Endodermal cell (in vitro differentiated cells): ENCODE results near the gene TBC1D2B. TPM values are rescaled to one million over a fixed set of nuclear protein-coding genes. Genes with fewer than 3 reads are reported as not detected.

Experiments used
- DNase-seq: peaks from one replicate; pipeline ENCODE4 v3.0.0-alpha.2; 2017
- H3K27ac ChIP-seq: 2 replicates; pipeline ENCODE4 v1.5.1; 2013; ENCODE audit warnings: mild to moderate bottlenecking, low read depth, low read length, moderate library complexity
- H3K27me3 ChIP-seq: 2 replicates; pipeline ENCODE4 v1.6.1; 2013; ENCODE audit warnings: mild to moderate bottlenecking, low read length, moderate library complexity; ENCODE audit not compliant: insufficient read depth, control insufficient read depth, poor library complexity, severe bottlenecking
- H3K36me3 ChIP-seq: 2 replicates; pipeline ENCODE4 v1.7.0; 2013; ENCODE audit warnings: mild to moderate bottlenecking, low read length, moderate library complexity; ENCODE audit not compliant: control insufficient read depth, insufficient read depth
- H3K4me1 ChIP-seq: one replicate; pipeline ENCODE4 v1.7.0; 2013; ENCODE audit warnings: low read length; ENCODE audit not compliant: control insufficient read depth, insufficient read depth
- H3K4me3 ChIP-seq: 2 replicates; pipeline ENCODE4 v1.5.1; 2013; ENCODE audit warnings: mild to moderate bottlenecking, low read length, moderate library complexity
- H3K9ac ChIP-seq: 2 replicates; pipeline ENCODE4 v1.6.1; 2013; ENCODE audit warnings: mild to moderate bottlenecking, low read length, moderate library complexity; ENCODE audit not compliant: poor library complexity, severe bottlenecking; ENCODE audit errors: extremely low read depth
- H3K9me3 ChIP-seq: 2 replicates; pipeline ENCODE4 v1.6.1; 2013; ENCODE audit warnings: mild to moderate bottlenecking, low read length, moderate library complexity; ENCODE audit not compliant: control insufficient read depth
- H3K27ac Mint-ChIP-seq: 2 replicates; pipeline ENCODE4 v1.8.0; 2020; ENCODE audit warnings: mixed read lengths
- H3K27me3 Mint-ChIP-seq: 2 replicates; pipeline ENCODE4 v1.8.0; 2021; ENCODE audit warnings: mild to moderate bottlenecking, mixed read lengths; ENCODE audit not compliant: insufficient read depth
- H3K36me3 Mint-ChIP-seq: 2 replicates; pipeline ENCODE4 v1.8.0; 2020; ENCODE audit warnings: low read depth, mixed read lengths
- H3K4me1 Mint-ChIP-seq: 2 replicates; pipeline ENCODE4 v1.8.0; 2020; ENCODE audit warnings: mixed read lengths
- H3K4me3 Mint-ChIP-seq: 2 replicates; pipeline ENCODE4 v1.8.0; 2020; ENCODE audit warnings: mild to moderate bottlenecking, moderate library complexity, mixed read lengths
- H3K9me3 Mint-ChIP-seq: 2 replicates; pipeline ENCODE4 v1.8.0; 2020; ENCODE audit warnings: mild to moderate bottlenecking, mixed read lengths
- WGBS, 2 experiments: methylation state at CpG; one replicate each; pipeline versions ENCODE4 v1.1.5 to v1.1.7; 2013; ENCODE audit warnings: missing lambda C conversion rate in 2 of 2, mixed read lengths in 1 of 2; ENCODE audit not compliant: insufficient coverage in 1 of 2, insufficient read length in 1 of 2; 5-methylcytosine and 5-hydroxymethylcytosine counted together
- total RNA-seq, 2 donors: library from RNA; stranded (reverse); fragmentation: NEBNext Ultra II Directional in 1 of 2; extraction: Animal tissue kit (Norgen Biotek cat#: 25700) in 1 of 2; gene quantifications; 2 replicates in 1 of 2; 3 replicates in 1 of 2; pipeline ENCODE4 v1.2.1, GENCODE V29; 2021
- TF ChIP-seq, protein P1 (sequence below): fragments of 200-600 bp; sonication (generic); conservative IDR thresholded peaks from 2 replicates; pipeline ENCODE4 v1.5.0; 2021; ENCODE audit warnings: antibody characterized with exemption, mild to moderate bottlenecking

Gene TBC1D2B
- total RNA-seq, 2 donors from 2014 or later = 13.8 to 23.8 TPM

DNA sequence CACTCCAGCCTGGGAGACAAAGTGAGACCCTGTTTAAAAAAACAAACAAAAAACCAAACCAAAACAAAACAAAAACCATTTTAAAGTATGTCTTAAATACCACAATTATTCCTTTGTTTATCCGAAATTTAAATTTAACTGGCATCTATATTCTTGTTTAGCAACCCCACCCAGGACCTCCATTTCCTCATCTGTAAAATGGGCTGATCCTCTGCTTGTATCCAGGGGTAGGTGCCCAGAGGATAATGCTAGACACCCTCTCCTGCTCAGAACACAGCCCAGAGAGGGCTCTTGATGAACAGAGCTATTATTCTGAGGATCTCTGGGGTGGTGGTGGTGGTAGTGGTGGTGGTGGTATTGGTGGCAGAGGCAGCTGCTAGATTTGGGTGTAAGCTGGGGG is 24.7 kb upstream of the TBC1D2B start:
- H3K27me3 ChIP-seq = no peaks in the 10 kb centered on the region
- H3K9me3 ChIP-seq = no peaks in the 10 kb centered on the region
- Mint-ChIP-seq H3K27me3 (no peaks in the 10 kb centered on the region), H3K4me3 (no peak overlapping the region), H3K36me3 (peaks cover 19% of the 10 kb centered on the region), H3K27ac (no peak overlapping the region), H3K9me3 (no peaks in the 10 kb centered on the region), H3K4me1 (no peaks in the 10 kb centered on the region)
- no peaks in the 10 kb centered on the region for H3K36me3 ChIP-seq
- TF ChIP-seq, protein P1, sequence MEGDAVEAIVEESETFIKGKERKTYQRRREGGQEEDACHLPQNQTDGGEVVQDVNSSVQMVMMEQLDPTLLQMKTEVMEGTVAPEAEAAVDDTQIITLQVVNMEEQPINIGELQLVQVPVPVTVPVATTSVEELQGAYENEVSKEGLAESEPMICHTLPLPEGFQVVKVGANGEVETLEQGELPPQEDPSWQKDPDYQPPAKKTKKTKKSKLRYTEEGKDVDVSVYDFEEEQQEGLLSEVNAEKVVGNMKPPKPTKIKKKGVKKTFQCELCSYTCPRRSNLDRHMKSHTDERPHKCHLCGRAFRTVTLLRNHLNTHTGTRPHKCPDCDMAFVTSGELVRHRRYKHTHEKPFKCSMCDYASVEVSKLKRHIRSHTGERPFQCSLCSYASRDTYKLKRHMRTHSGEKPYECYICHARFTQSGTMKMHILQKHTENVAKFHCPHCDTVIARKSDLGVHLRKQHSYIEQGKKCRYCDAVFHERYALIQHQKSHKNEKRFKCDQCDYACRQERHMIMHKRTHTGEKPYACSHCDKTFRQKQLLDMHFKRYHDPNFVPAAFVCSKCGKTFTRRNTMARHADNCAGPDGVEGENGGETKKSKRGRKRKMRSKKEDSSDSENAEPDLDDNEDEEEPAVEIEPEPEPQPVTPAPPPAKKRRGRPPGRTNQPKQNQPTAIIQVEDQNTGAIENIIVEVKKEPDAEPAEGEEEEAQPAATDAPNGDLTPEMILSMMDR = no peak
- no peaks in the 10 kb centered on the region for H3K4me1 ChIP-seq
- 69 to 80% methylated on average over 1 of the region's 1 CpG for WGBS, 2 experiments
- H3K4me3 ChIP-seq = no peak overlapping the region
- DNase-seq = no peak
- H3K27ac ChIP-seq = no peak overlapping the region
- H3K9ac ChIP-seq = no peak overlapping the region

DNA sequence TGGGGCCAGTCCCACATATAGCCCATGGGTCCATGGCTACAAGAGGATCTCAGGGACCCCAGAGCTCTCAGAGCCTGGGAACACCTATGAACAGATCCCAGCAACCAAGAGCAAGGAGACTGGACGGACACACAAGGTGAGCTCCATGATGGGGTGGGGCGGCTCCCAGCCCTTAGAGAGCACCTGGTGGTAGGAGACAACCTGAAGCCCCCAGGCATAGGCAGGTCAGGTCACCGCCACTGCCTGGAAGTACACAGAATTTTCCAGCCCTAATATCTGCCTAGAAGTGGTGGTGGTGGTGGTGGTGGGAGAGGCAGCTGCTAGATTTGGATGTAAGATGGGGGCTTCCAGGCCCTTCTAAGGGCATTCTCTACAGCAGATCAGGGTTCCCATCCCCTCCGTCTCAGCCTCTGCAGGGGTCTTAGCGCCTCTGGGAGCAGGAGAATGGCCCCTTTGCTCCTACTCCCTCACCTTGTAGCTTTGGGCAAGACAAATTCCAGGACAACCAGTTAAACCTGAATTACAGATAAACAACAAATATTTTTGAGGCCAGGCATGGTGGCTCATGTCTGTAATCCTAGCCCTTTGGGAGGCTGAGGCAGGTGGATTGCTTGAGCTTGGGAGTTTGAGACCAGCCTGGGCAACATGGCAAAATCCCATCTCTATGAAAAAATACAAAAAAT is 24.1 kb upstream of the TBC1D2B start:
- Mint-ChIP-seq H3K27ac (peak overlapping the region; percentile 55), H3K4me1 (no peaks in the 10 kb centered on the region), H3K4me3 (no peak overlapping the region), H3K36me3 (peaks cover 16% of the 10 kb centered on the region), H3K9me3 (no peaks in the 10 kb centered on the region), H3K27me3 (no peaks in the 10 kb centered on the region)
- Histone ChIP-seq H3K36me3 (no peaks in the 10 kb centered on the region), H3K27ac (no peak overlapping the region), H3K9me3 (no peaks in the 10 kb centered on the region), H3K4me3 (no peak overlapping the region), H3K4me1 (no peaks in the 10 kb centered on the region), H3K9ac (no peak overlapping the region), H3K27me3 (no peaks in the 10 kb centered on the region)
- WGBS, 2 experiments = 87 to 96% methylated on average over 4 to 5 of the region's 5 CpGs
- DNase-seq = no peak
- TF ChIP-seq, protein P1 = no peak

DNA sequence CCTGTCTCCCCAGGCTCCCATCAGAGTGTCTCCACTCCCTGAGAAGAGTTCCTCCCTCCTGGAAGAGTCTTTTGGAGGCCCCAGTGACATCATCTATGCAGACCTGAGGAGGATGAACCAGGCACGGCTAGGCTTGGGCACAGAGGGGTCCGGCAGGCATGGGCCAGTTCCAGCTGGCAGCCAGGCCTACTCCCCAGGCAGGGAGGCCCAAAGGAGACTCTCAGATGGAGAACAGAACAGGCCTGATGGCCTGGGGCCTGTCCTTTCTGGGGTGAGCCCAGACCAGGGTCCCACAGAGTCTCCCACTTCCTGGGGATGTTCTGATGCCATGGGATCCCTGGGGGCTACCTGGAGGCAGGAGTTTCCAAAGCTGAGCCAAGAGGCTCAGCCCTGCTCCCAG is 23.4 kb upstream of the TBC1D2B start:
- Mint-ChIP-seq H3K27me3 (no peaks in the 10 kb centered on the region), H3K27ac (no peak overlapping the region), H3K4me3 (no peak overlapping the region)

More for the DNA sequence above, 23.4 kb upstream of the TBC1D2B start:
- no peaks in the 10 kb centered on the region for H3K4me1 Mint-ChIP-seq
- TF ChIP-seq, protein P1 = no peak
- H3K9me3 ChIP-seq = no peaks in the 10 kb centered on the region
- 85% methylated on average over 2 of the region's 2 CpGs; no CpG with 5 or more reads in 1 of the 2 experiments for WGBS, 2 experiments
- H3K4me3 ChIP-seq = no peak overlapping the region
- no peak overlapping the region for H3K9ac ChIP-seq
- no peaks in the 10 kb centered on the region for H3K36me3 ChIP-seq
- DNase-seq = no peak
- H3K4me1 ChIP-seq = no peaks in the 10 kb centered on the region
- H3K9me3 Mint-ChIP-seq = no peaks in the 10 kb centered on the region
- no peaks in the 10 kb centered on the region for H3K27me3 ChIP-seq
- H3K27ac ChIP-seq = no peak overlapping the region
- peaks cover 11% of the 10 kb centered on the region for H3K36me3 Mint-ChIP-seq
